Fibroblast of the aortic adventitia (primary cell): Measurements from ENCODE around the gene EVC2. TPM values are rescaled to one million over a fixed set of nuclear protein-coding genes. Genes with fewer than 3 reads are reported as not detected.
A peak's percentile ranks its signal among the peaks of the same experiment; 100 is the strongest.

Experiments
- DNase-seq: peaks from one replicate; pipeline ENCODE4 v3.0.0-alpha.2; 2010; ENCODE audit warnings: low read depth
- H3K4me3 ChIP-seq: 2 replicates; pipeline ENCODE4 v1.5.1; 2011; ENCODE audit warnings: low read depth, mild to moderate bottlenecking, control low read depth, low read length, moderate library complexity
- CTCF ChIP-seq: IDR thresholded peaks from 2 replicates; pipeline ENCODE4 v1.5.1; 2011; ENCODE audit warnings: mild to moderate bottlenecking, low read length, control low read depth, inconsistent platforms; ENCODE audit not compliant: insufficient read depth
- total RNA-seq: library from RNA; depleted of rRNA; stranded (reverse); fragments of >200 nt; gene quantifications from 2 replicates; pipeline ENCODE4 v1.2.3, GENCODE V29; 2012; ENCODE audit warnings: low replicate concordance

EVC2 gene
- total RNA-seq, 1 donor = 15.5 TPM

DNA sequence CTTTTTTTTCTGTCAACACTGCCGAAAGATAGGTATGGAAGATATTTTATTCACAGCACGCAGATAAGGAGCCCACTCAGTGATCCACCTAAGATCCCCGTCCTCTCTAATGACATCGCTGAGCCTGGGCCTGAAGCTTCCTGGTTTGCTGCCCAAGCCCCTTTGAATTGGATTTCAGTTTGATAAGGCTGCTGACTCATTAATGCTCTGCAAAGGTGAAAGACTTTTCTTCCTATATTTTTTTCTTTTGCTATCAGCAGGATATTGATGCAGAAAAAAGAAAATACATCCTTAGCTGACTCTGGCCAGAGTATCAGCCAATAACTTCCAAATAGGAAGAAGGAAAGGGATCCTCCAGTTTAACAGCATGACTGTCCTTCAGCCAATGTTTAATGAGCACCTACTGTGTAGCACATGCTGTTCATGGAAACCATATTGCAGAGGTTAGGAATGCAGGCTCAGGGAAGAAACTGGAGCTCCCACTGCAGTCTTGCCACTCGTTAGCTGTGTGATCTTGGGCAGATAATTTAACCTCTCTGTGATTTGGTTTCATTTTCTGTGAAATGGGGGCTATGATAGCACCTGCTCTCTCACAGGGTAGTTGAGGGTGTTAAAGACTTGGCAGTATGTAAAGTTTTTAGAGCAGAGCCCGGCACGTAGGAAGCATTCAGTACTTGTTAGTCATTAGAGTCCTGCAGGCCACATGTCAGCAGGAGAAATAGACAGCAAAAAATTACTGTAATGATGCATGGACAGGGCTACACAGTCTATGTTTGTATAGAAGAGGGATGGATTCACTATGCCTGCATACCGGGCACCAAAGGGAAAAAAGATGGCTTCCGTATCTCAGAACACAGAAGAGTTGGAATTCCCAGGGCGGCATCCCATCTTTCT is 41.9 kb upstream of the EVC2 start:
- H3K4me3 ChIP-seq = no peak overlapping the region
- peak; percentile 66 for DNase-seq
- TF ChIP-seq CTCF = no peak

GRCh38 chr4:5749568-5749967 is 41.2 kb upstream of the EVC2 start:
- H3K4me3 ChIP-seq = no peak overlapping the region
- TF ChIP-seq CTCF = no peak
- DNase-seq = no peak

DNA sequence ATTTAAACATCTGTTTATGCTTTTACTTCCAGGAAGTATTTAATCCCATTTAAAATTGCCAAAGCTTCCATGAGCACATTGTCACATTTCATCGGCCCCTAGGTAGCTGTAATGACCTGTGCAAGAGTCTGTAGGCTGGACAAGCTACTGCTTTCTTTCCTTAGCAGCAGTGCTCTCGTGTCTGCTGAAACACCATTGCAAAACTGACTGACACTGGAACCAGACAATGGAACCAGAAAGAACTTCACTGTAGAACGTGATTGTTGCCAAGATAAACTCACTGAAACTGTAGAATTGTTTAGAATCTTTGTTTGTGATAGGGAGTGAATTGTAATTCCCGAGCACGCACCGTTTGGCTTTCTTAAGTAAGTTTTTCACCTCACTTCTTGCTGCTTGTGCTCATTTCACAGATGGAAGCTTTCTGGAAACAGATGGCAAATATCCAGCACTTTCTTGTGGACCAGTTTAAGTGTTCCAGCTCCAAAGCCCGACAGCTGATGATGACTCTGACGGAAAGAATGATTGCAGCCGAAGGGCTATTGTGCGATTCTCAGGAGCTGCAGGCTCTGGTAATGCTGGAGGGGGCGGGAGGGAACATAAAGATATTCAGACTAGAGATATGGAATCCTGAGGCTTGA is 39.5 kb upstream of the EVC2 start:
- no peak overlapping the region for H3K4me3 ChIP-seq
- DNase-seq = peak; percentile 100
- TF ChIP-seq CTCF = no peak

DNA sequence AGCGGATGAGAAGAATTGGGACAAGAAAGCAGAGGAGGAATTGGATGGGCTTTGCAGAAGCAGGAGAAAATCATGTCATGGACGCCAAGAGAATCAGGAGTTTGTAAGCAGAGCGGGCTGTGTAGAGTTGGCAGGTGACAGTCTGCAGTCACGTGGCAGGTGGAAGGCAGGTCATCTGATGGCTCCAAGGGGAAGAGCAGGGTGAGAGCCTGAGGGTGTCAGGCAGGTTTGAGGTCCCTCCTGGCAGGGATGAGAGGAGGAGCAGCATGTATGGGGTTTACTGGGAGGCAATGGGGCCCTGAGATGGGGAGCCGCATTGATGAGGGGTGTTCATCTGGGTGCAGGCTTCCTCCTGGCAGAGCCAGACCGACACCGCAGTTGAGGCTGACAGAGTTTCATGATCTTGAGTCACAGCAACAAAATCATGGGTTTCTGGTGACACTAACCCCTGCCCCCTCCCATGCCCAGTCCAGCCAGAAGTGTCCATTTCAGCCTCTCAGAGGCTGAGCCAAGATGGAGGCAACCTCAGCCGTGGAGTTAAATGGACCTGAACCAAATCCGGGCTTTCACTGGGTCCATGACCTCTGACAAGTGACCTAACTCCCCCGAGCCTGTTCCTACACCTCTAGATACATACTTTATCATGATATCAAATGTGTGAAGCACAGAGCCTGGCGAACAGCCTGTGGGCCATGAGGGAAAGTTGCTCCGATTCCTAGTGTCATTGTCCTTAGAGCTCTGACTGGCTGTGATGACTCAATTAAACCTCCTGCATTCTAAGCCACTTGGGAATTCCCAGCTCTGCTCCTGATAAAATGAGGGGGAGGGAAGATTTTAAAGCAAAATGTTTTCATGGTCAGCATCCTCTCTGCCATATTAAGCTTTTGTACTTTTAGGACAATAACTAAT is 38.7 kb upstream of the EVC2 start:
- no peak overlapping the region for H3K4me3 ChIP-seq
- no peak for TF ChIP-seq CTCF
- peak; percentile 78 for DNase-seq

DNA sequence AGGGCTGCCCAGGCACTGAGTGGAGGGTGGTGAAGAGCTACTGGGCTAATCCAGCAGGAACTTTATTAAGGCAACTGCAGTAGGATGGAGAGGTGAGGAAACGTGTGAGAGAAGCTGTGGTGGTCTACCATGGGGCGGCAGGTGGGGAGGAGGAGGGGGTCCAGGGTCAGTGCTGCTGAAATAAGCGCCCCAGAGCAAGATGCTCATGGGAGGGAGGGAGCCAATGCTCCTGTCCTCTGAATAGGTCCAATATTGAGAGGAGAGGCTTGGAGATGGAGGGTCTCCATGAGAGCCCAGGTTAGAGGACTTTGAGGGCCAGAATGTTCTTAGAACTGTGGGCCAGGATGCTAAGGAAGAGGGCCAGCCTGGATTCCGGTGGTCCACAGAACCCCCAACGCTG is 37.9 kb upstream of the EVC2 start:
- no peak for TF ChIP-seq CTCF
- DNase-seq = no peak
- H3K4me3 ChIP-seq = no peak overlapping the region

DNA sequence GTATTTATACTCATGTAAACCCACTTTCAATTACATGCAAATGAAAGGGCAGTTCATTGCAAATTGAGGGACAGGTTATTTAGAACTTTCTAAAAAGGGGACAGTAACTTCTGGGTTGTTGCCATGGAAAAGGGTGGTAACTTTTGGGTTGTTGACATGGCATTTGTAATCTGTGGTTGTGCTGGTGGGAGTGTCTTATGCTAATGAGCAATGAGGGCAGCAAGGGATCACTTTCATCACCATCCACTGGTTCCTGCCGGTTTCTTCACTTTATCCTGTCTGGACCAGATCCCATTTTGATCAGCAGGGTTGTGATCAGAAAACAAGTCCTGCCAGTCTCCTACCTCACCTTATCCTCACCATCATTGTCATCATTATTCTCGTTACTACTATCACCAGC is 34.6 kb upstream of the EVC2 start:
- DNase-seq = no peak
- no peak overlapping the region for H3K4me3 ChIP-seq
- no peak for TF ChIP-seq CTCF
